HG02870 (cell line): ENCODE measurements around the gene PARP12.

Experiments
- ATAC-seq: cut with Tn5 transposase; IDR thresholded peaks from one replicate; pipeline ENCODE4 v1.9.1; 2021; ENCODE audit warnings: mild to moderate bottlenecking, moderate library complexity; ENCODE audit not compliant: unreplicated experiment

PARP12 gene

GRCh38 chr7:139993592-139993991, 69.2 kb downstream of the PARP12 start:
- no peak for ATAC-seq

- no peak for ATAC-seq
Observed at GRCh38 chr7:139993169-139993568, 69.6 kb downstream of the PARP12 start.

GRCh38 chr7:139992353-139993044, 70.3 kb downstream of the PARP12 start:
- no peak for ATAC-seq

GRCh38 chr7:139991911-139992310, 70.8 kb downstream of the PARP12 start:
- no peak for ATAC-seq

GRCh38 chr7:139991269-139991666, 71.5 kb downstream of the PARP12 start:
- ATAC-seq, result no peak

GRCh38 chr7:139990571-139991268, 72.0 kb downstream of the PARP12 start:
- no peak for ATAC-seq

- ATAC-seq, result no peak
Observed at GRCh38 chr7:139990142-139990535, 72.6 kb downstream of the PARP12 start.

- ATAC-seq, result no peak
Observed at GRCh38 chr7:139989366-139990141, 73.2 kb downstream of the PARP12 start.

GRCh38 chr7:139987691-139988516, 74.8 kb downstream of the PARP12 start:
- no peak for ATAC-seq

GRCh38 chr7:139985811-139986210, 76.9 kb downstream of the PARP12 start:
- no peak for ATAC-seq

- no peak for ATAC-seq
Observed at GRCh38 chr7:139984642-139985539, 77.9 kb downstream of the PARP12 start.

- ATAC-seq, result no peak
Observed at GRCh38 chr7:139982927-139983920, 79.5 kb downstream of the PARP12 start.

GRCh38 chr7:139981511-139981895, 81.2 kb downstream of the PARP12 start:
- ATAC-seq, result no peak

- no peak for ATAC-seq
Observed at GRCh38 chr7:139976838-139977656, 85.7 kb downstream of the PARP12 start.

GRCh38 chr7:139976055-139976837, 86.5 kb downstream of the PARP12 start:
- ATAC-seq, result no peak

GRCh38 chr7:139974179-139974811, 88.5 kb downstream of the PARP12 start:
- no peak for ATAC-seq
